ENCODE data around the gene BTN3A1.

The BTN3A1 gene

DNA sequence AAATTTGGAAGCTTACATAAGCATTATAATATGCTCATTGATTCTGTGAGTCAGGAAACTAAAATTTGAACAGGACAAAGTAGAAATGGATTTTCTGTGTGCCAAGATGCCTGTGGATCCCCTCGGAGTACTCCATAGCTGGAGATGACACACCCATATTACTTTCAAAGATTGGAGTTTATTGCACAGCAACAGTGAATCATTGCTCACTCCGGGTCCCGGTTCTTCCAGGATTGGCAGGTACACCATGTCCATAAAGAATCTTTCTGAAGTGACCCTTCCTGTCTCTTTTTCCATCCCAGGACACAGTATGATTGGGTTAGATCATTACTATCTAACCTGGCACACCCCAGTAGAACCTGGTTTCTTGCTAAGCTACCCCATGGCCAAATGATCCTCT is 21.8 kb upstream of the BTN3A1 start:
- DNase-seq: no peak

DNA sequence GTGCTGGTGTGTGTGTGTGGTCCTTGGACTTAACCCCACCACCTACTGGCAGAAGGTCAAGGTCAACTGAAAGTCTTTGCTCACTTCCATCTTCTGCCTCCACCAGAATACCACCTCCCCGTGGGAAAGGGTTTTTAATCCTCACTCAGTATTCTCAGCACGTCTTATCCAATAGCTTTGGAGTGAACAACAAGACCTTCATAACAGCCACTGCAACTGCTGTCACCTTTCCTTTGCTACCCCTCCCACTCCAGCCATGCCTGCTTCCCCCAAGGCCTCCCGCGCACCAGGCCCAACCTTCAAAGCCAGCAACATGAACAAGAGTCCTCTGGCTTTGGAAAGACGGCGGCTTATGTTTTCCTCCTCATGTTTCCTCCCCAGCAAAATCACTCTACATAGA is 20.0 kb upstream of the BTN3A1 start:
- no peak for DNase-seq

DNA sequence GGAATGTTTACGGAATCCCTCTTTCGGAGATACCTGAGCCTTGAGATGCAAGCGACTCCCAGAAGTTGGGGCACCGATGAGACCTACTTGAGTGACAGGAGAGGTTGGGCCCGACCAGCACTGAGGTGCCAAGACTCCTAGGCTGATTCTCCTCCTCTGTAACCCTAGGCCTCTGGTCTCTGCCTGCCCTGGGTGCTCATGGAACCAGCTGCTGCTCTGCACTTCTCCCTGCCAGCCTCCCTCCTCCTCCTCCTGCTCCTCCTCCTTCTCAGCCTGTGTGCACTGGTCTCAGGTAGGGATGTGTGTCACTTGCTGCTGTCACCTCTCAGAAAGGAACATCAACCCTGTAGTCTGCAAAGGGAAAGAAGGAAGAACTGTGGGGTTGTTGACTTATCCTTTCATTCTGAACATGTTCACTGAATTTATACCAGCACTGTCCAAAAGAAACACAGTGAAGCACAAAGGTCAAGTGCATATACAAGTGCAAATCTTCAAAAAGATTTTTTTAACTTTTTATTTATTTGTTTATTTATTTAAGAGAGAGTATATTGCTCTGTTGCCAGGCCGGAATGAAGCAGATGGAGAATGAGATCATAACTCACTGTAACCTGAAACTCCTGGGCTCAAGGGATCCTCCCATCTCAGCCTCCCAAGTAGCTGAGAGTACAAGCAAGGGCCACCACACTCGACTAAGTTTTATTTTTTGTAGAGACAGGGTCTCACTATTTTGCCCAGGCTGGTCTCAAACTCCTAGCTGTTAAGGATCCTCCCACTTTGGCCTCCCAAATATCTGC is 18.3 kb upstream of the BTN3A1 start:
- peak; percentile 58 for DNase-seq

DNA sequence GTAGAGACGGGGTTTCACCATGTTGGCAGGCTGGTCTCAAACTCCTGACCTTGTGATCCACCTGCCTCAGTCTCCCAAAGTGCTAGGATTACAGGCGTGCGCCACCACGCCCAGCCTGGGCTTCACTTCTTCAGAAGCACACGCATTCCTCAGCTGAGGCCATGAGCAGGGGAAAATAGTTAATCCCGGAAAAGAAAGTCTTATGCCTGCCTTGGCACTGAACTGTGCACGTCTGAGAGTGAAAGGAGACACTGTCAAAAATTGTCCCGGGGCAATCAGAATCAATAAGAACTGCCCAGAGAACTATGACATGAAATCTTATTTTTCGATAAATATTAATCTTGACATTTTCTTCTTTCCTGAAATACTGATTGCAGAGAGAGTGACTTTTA is 16.3 kb upstream of the BTN3A1 start:
- DNase-seq: no peak

DNA sequence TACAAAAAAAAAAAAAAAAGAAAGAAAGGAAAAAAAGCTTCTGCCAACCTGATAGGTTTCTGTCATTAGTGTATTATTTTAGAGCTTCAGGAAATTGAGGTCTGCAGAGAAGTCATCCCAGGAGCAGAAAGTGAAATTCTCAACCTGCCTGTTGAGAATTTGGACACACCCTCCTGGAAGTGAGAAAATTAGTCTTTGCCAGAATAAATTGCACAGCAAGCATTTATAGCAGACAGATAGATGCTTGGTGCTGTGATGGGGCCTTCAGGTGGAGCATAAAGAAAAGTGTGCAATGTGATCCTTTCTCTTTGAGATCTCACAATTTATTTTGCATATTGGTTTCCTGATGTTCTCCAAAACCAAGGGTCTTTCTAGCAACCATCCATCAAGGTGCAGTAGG is 14.5 kb upstream of the BTN3A1 start:
- no peak for DNase-seq

DNA sequence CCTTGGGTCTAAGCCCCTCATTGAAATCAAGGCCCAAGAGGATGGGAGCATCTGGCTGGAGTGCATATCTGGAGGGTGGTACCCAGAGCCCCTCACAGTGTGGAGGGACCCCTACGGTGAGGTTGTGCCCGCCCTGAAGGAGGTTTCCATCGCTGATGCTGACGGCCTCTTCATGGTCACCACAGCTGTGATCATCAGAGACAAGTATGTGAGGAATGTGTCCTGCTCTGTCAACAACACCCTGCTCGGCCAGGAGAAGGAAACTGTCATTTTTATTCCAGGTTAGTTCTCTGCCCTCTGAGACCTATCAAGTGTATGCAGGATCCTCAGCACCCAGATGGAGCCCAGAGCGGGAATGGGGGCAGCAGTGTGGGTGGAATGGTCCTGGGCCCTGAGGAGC is 14.1 kb upstream of the BTN3A1 start:
- no peak for DNase-seq

DNA sequence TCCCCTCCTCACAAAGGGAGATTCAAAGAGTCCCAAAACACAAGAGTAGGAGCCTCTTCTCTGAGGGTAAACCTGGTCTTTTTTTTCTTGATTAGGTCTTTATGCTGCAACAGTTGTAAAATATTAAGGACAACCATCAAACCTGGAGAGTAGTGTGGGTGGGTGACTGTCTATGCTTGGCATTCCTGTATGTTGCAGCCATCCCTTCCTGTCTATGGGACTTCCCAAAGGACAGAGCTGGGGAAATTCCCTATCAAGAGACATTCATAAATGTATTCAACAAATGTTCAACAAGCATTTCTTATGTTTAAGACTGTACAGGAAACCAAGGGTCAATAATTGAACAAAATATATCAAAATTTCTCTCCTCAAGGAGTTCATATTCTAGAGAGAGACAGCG is 13.6 kb upstream of the BTN3A1 start:
- DNase-seq: no peak

DNA sequence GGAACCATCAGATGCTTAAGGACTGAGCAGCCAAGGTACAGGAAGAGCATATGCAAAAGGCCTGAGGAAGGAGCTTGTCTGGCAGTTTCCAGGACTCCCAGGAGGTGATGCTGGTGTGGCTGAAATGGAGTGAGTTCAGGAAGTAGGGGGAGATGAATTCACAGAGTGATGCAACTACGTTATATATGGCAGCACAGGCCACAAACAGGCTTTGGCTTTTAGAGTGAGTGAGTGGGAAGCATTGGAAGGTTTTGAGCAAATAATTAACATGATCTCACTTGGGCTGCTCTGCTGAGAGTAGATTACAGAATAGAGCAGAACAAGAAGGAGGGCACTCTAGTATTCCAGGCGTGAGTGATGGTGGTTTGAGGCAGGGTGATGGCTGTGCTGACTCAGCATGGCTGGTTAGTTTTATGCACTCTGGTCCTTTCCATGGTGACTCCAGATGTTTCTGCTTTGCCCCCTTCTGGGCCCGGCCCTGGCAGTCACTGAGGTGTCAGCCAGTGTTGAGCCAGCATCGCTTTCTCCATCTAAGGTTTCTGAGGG is 12.7 kb upstream of the BTN3A1 start:
- no peak for DNase-seq

DNA sequence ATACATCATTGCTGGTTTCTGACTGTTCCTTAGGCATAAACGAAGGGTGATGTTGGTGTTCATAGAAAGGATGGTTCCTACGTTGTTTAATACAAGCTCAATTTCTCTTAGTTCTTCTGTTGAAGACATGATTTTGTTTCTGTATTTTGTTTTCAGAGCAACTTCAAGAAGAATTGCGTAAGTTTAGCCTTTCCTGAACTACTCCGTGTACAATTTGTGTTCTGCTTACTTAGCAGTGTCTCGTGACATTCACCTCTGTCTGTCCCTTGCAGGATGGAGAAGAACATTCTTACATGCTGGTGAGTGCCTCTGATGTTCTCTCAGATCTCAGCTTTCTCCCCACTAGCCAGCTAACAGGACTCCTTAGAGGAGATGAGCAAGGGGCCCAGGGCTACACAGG is 11.5 kb upstream of the BTN3A1 start:
- no peak for DNase-seq

DNA sequence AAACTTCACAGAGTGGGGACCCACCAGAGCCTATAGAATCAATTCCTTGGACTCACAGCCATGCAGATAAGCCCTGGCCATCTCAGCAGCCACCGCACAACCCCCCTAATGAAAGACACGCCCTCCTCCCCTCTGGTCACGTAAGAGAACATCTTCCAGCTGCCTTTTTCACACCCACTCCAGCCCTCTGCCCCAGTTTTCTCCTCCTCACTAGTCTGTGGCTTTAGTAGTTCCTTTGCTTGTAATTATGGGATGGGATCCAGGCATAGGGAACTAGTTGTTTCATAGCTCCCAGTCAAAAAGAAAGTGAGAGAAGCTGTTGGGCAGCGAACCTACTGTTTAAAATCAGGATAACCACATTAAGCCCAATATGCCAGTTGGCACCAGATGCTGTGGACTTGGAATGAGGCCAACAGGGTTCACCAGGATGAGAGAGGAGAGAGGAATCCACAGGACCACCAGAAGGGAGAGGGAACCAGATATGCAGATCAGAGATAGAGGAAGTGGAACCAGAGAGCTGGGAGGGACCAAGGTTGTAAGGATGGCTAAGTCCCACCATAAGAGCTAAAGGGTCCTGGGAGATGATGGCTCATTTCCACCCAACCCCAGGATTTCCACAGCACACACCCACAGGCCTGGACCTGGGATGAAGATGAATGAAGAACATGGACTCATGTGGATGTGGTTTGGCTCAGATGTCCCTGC is 9.0 kb upstream of the BTN3A1 start:
- no peak for DNase-seq

DNA sequence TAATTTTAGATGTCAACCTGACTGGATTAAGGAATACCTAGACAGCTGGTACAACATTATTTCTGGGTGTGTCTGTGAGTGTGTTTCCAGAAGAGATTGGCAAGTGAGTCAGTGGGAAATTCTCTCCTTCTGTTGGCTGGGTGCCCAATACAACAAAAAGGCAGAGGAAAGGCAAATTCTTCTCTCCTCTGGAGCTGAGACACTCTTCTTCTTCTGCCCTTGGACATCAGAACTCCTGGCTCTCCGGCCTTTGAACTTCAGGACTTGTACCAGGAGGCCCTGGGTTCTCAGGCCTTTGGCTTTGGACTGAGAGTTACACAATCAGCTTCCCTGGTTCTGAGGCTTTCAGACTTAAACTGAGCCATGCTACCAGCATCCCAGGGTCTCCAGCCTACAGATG is 7.8 kb upstream of the BTN3A1 start:
- no peak for DNase-seq

DNA sequence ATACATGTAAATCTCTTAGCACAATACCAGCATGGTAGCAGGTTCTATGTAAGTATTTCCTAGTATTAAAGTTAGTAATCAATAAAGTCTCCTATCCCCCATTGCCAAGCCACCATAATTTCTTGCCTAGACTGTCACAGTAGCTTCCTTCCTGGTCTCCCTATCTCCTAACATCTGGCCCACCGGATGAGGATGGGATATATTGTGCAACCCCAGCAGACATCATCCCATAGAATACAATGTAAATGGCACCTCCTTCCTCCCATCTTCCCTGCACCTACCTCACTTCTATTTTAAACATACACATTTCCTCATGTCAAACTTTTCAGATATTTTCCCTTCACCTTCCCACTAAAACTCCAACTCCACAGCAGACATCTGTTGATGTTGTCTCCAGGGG is 3.5 kb upstream of the BTN3A1 start:
- no peak for DNase-seq

DNA sequence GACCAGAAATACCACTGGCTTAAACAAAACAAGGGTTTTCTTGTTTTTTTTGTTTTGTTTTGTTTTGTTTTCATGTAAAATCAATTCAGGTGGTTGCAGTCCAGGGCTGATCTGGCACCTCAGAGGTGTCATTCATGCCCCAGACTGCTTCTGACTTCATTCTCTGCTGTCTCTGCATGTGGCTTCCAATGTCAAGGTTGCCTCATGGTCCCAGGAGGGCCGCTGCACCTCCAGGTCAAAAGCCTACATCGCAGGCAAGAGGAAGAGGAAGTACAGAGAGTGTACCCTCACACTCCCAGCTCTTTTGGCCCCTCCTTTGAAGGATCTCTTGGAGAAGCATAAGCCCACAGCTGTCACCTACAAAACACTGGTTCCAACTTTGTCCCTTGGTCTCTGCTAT is 1.4 kb upstream of the BTN3A1 start:
- no peak for DNase-seq

DNA sequence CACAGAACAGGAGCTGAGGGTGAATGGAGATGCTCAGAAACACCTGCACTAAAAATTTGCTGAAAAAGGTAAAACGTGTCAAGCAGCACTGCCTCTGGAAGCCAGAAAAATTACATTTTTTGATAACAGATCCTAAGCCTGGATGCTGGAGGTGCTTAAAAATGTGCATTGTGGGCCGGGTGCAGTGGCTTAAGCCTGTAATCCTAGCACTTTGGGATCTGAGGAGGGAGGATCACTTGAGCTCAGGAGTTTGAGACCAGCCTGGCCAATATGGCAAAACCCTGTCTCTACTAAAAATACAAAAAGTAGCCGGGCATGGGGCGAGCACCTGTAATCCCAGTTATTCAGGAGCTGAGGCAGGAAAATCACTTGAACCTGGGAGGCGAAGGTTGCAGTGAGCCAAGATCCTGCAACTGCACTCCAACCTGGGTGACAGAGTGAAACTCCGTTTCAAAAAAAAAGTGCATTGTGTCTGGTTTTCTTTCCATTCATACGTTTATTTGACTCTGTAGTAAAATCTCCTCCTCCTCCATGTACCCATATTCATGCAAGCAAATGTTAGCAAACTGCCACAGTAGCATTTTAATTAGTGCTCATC is 587 bp upstream of the BTN3A1 start:
- DNase-seq: no peak

DNA sequence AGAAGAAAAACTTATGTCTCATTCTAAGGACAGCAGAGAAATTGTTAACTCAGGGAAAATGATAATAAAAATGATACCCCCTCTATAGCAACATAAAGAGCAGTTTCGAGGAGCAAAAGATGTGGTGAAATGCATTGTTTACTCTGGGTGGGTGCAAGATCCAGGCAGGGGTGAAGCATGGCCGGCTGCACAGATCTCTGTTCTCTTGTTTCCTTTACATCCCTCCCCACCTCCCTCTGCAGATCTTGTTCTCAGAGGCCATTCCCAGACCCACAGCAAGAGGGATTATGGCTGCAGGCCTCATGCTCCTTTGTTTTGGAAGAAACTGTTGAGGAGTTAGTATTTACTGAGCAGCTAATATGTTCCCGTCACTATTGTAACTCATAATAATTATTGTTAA is 1.8 kb downstream of the BTN3A1 start:
- DNase-seq: no peak

DNA sequence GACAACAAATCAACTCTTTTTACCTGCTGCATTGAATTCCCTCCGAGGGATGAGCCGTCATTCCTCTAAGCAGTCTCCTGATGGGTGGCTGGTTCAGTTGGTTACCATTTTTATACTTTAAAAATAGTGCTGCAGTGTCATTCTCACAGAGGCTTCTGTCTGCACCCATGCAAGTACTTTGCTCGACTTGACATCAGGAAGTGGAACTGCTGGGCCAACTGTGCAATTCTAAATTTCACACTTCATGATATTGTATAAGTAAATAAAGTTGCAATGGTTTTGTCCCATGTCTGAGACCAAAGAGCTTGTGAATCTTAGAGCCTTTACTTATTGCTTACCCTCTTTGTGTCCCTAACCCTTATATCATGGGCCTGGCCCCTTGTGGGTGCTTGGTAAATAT is 2.5 kb downstream of the BTN3A1 start:
- no peak for DNase-seq

DNA sequence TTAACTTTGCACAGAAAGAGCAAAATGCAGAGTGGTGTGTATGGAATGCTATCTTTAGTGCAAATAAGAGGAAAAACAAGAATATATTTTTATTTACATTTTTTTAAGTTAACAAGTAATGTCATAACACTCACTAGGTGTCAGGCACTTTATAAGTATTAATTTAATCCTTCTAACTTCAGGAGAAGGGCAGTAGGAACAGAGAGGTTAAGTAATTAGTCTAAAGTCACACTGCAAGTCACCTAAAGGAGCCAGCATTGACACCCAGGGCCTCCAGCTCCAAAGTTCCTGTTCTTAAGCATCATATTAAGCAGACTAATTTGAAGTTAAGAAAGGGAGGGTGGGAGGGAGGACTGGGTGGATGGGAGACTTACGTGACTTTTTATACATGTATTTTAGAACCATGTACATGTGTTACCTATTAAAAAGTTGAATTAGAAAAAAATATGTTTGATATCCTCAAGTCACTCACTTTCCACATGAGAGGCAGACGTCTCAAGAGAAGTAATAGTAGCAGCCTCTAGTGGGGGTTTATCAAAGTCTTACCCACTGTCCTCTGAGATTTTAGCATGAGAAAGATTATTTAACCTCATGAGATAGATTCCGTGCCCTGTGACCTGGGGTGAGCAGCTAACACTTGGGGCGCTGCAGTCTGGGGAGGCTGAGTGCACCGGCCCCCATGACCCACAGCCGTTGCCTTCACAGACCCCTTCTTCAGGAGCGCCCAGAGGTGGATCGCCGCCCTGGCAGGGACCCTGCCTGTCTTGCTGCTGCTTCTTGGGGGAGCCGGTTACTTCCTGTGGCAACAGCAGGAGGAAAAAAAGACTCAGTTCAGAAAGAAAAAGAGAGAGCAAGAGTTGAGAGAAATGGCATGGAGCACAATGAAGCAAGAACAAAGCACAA is 7.0 kb downstream of the BTN3A1 start:
- no peak for DNase-seq

DNA sequence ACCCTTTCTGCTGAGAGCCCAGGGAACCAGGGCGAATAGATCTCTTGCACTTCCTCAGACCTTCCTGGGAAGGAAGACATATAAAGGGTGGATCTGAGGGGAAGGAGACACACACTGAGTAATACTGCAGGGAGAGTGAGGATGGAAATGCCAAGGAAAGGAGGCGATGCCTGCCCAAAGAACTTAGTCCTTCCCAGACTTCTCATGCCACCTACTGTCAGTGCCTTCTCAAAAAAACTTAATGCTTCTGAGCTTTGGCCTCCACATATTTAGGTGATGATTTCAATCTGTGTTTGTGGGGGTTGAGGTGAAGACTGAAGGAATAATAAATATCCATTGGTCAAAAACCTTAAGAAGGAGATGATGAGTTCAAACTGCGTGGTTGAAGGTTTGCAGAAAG is 9.7 kb downstream of the BTN3A1 start:
- DNase-seq: no peak

DNA sequence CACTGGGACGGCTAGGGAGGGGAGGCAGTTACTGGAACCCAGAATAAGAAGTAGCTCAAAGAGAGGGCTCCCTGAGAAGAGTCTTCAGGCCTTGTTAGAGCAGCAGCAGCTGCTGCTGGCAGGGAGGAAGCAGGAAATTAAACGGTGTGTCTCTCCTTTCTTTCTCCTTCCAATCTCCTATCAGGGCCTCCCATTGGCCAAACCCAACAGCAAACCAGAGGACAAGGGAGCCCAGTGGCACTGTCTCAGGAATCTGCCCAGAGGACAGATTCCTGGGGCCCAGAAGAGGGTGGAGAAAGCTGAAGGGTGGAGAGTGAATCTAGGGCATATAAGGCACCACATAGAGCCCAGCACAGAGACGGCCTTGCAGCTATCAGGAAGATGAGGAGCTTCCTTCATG is 10.2 kb downstream of the BTN3A1 start:
- no peak for DNase-seq

DNA sequence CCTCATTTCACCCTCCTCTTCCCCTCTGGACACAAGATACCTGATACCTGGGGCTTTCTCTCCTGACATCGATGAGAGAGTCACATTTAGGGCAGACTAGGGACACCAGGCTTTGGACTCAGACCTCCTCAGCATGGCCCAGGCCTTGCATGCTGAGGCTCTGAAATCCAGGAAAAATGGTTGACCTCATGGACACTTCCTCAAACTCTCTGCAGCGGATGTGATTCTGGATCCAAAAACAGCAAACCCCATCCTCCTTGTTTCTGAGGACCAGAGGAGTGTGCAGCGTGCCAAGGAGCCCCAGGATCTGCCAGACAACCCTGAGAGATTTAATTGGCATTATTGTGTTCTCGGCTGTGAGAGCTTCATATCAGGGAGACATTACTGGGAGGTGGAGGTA is 10.9 kb downstream of the BTN3A1 start:
- no peak for DNase-seq

DNA sequence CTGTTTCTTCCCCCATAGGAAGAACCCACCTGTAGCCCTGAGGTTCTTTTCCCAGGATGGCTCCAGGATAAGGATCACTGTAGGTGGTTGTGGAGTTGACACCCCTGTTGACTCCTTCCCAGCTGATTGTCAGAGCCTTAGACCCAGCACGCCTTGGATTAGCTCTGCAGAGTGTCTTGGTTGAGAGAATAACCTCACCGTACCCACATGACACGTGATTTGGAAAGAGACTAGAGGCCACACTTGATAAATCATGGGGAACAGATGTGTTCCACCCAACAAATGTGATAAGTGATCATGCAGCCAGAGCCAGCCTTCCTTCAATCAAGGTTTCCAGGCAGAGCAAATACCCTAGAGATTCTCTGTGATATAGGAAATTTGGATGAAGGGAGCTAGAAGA is 12.2 kb downstream of the BTN3A1 start:
- no peak for DNase-seq

DNA sequence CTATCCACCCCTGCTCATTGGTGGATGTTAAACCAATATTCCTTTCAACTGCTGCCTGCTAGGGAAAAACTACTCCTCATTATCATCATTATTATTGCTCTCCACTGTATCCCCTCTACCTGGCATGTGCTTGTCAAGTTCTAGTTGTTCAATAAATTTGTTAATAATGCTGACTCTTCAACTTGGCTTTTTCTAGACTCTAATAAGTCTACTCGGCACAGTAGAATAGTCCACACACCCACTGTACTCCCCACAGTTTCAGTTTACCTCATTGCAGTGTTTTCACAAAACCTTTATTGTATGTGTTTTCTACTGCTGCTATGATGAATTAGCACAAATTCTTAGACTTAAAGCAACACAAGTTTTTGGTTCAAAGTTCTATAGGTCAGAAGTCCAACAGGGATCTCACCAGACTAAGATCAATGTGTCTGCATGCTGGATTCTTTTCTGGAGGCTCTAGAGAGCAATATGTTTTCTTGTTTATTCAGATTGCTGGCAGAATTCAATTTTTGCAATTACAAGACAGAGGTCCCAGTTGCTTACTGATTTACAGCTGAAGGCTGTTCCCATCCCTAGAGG is 13.1 kb downstream of the BTN3A1 start:
- DNase-seq: no peak

DNA sequence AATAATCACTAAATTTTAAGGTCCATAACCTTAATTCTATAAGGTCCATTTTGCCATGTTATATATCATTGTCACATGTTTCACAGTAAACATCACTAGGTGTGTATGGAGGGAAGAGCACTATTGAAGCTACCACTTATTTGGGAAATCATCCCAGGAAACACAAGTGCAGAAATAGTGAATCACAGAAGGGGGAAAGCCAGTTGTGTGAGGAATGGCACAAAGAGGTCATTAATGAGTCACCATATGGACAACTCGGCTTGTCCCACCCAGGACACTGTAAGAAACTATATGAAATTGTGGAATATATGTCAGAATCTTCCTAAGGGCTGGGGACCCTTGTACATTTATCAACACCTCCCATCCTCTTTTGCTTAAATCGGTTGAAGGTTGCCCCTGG is 13.7 kb downstream of the BTN3A1 start:
- no peak for DNase-seq
